ENCODE results near the gene METTL9. TPM values are rescaled to one million over a fixed set of nuclear protein-coding genes. Genes with fewer than 3 reads are reported as not detected.

METTL9 gene
- total and polyA plus RNA-seq, 2 of the 13 experiments (the other 11 are each of a cell fraction or from before 2014, with no cell fraction given): 123 to 204 TPM

DNA sequence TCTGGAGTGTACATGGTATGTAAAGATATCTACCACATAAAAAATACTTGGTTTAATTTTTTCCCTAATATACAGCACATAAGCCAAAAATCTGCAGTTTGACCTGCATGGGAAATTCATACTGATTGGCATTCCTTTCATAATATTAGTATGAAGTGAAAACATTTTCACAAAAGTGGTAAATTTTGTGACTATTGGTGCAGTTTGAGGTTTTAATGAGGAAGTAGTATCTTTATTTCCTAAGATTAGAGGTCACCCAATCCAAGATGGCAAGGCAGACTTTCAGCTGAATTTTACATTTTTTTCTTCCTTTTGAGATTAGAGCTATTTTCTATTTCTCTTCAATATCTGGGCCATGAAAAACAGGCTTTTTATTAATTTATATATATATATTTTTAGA, 21.2 kb downstream of the METTL9 start:
- POLR2A ChIA-PET: interaction anchor here (1.7 kb wide), 1 partner anchor 17 kb away, joined by 5 read pairs; no protein-coding TSS in a partner anchor
- Histone ChIP-seq H3K27me3 (ENCODE audit: control insufficient read depth in 1 of 2, insufficient read depth in 2 of 2, low read length in 2 of 2) (no peaks in the 10 kb centered on the region), H3K4me1 (ENCODE audit: insufficient read depth, low read length) (peaks cover 8% of the 10 kb centered on the region), H3K4me2 (ENCODE audit: low read depth, low read length) (no peak overlapping the region), H3K4me3 (replicated peaks in 1 of 3; ENCODE audit: insufficient read depth in 1 of 3, low read depth in 2 of 3, low read length in 3 of 3) (no peak overlapping the region), H3K27ac (ENCODE audit: extremely low read length, insufficient read depth, low read length) (no peak overlapping the region), H3K79me2 (ENCODE audit: insufficient read depth, low read length) (peaks cover 8% of the 10 kb centered on the region), H3K36me3 (replicated peaks in 1 of 2; ENCODE audit: control insufficient read depth in 1 of 2, insufficient read depth in 2 of 2, low read length in 2 of 2) (peaks cover 12 to 28% of the 10 kb centered on the region in 2 experiments), H2AFZ (ENCODE audit: low read length) (no peak overlapping the region), H3K9me3 (ENCODE audit: low read length) (no peaks in the 10 kb centered on the region), H3K9ac (ENCODE audit: insufficient read depth, low read depth, low read length) (no peak overlapping the region), H4K20me1 (ENCODE audit: insufficient read depth, low read length) (no peaks in the 10 kb centered on the region)
- FAIRE-seq (no peak), DNase-seq (ENCODE audit: low spot score) (no peak), ATAC-seq (no peak)
- intact Hi-C loops (cut with micrococcal nuclease; ENCODE audit: unreplicated experiment): no loop called here
- no TSS peak for BruUV-seq (replicated peaks)
- TF ChIP-seq RFXAP (CRISPR knock-in tag; IDR thresholded peaks at IDR 0.05; ENCODE audit: borderline replicate concordance) (no peak), JDP2 (CRISPR knock-in tag; IDR thresholded peaks at IDR 0.05; ENCODE audit: borderline replicate concordance) (no peak), HOXD1 (CRISPR knock-in tag; IDR thresholded peaks at IDR 0.05) (no peak), DR1 (CRISPR knock-in tag; IDR thresholded peaks at IDR 0.05) (no peak), NFE2L2 (IDR thresholded peaks at IDR 0.05; ENCODE audit: low read length) (no peak), ZMYM3 (CRISPR knock-in tag; IDR thresholded peaks at IDR 0.05) (no peak), SALL1 (CRISPR knock-in tag; IDR thresholded peaks at IDR 0.05) (no peak), HNRNPUL1 (IDR thresholded peaks at IDR 0.05; ENCODE audit: low read depth, low read length) (no peak)
- TF ChIP-seq, protein P1, sequence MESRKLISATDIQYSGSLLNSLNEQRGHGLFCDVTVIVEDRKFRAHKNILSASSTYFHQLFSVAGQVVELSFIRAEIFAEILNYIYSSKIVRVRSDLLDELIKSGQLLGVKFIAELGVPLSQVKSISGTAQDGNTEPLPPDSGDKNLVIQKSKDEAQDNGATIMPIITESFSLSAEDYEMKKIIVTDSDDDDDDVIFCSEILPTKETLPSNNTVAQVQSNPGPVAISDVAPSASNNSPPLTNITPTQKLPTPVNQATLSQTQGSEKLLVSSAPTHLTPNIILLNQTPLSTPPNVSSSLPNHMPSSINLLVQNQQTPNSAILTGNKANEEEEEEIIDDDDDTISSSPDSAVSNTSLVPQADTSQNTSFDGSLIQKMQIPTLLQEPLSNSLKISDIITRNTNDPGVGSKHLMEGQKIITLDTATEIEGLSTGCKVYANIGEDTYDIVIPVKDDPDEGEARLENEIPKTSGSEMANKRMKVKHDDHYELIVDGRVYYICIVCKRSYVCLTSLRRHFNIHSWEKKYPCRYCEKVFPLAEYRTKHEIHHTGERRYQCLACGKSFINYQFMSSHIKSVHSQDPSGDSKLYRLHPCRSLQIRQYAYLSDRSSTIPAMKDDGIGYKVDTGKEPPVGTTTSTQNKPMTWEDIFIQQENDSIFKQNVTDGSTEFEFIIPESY (CRISPR knock-in tag; IDR thresholded peaks at IDR 0.05): no peak
- CTCF ChIA-PET (ENCODE audit: low intra/inter-chr PET ratio, low total read pairs): no interaction called here
- in situ Hi-C loops (cut with HindIII; ENCODE audit: extremely low pct_ligation_motif_present, low pct_unique_long_range_greater_than_20kb): no loop called here

Data from HepG2 (cell line).